PFSK-1 (cell line): ENCODE measurements around the gene CRBN.

Experiments used
- FOXP2 ChIP-seq: optimal IDR thresholded peaks from 2 replicates; pipeline ENCODE3; 2011; ENCODE audit warnings: borderline replicate concordance, control low read depth, inconsistent platforms; ENCODE audit not compliant: insufficient read depth; ENCODE audit errors: extremely low read length, extremely low read depth
- POLR2AphosphoS5 ChIP-seq: IDR thresholded peaks from 2 replicates; pipeline ENCODE4 v1.6.1; 2012; ENCODE audit warnings: low read depth, mild to moderate bottlenecking, control low read depth, low read length, moderate library complexity
- SIN3A ChIP-seq: IDR thresholded peaks from 2 replicates; pipeline ENCODE4 v1.6.1; 2012; ENCODE audit warnings: mild to moderate bottlenecking, low read length, moderate library complexity, borderline replicate concordance; ENCODE audit not compliant: insufficient read depth
- TAF1 ChIP-seq: IDR thresholded peaks from 2 replicates; pipeline ENCODE4 v1.6.1; 2012; ENCODE audit warnings: low read length, control low read depth, borderline replicate concordance; ENCODE audit not compliant: insufficient read depth
- TF ChIP-seq, protein P1 (sequence below), 2 experiments: IDR thresholded peaks; 2 replicates each; pipeline versions ENCODE4 v1.6.1 to v1.8.0; 2011 to 2012; ENCODE audit warnings: low read depth in 2 of 2, low read length in 2 of 2, control low read depth in 1 of 2, inconsistent platforms in 1 of 2, mild to moderate bottlenecking in 1 of 2, moderate library complexity in 1 of 2; ENCODE audit not compliant: insufficient read depth in 1 of 2

Gene CRBN

DNA sequence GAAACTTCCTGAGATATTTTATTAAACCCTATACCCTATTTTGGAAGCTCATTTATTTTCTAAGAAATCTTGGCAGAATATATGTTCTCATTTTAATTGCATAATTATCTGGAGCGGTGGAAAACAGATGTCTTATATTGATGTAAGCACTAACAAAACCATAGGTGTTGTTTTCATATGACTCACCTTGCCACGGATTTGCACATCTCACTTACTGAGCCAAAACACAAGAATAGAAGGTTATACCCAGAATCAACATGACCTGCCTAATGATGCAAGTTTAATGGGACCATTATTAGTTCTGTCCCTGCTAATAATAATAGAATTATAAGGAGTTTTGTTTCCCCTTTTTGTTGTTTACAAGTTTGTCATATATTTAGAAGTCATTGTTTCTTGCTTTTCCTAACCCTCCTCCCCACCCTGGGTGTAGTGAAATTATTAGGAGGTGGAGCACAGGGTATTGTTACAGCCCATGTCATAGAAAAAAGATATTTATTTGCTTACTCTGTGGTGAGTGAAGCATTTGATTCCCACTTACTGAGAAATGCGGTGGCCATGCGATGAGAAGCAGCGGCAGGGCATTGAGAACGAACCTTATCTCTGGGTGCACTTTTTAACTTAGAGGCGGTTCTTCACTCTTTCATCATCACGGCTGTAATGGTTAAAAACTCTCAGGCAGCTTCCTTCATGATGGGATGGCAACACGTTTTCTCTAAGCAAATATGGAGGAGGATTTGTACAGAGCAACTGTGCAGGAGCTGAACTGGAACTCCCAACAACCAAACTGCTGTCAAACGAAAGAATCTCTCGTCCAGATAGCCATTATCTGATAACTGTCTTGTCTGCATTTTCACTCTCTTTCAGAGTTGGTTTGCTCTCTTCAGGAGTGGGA, 69.8 kb downstream of the CRBN start:
- TF ChIP-seq SIN3A (no peak), FOXP2 (no peak), TAF1 (no peak), POLR2AphosphoS5 (no peak)
- TF ChIP-seq, protein P1, sequence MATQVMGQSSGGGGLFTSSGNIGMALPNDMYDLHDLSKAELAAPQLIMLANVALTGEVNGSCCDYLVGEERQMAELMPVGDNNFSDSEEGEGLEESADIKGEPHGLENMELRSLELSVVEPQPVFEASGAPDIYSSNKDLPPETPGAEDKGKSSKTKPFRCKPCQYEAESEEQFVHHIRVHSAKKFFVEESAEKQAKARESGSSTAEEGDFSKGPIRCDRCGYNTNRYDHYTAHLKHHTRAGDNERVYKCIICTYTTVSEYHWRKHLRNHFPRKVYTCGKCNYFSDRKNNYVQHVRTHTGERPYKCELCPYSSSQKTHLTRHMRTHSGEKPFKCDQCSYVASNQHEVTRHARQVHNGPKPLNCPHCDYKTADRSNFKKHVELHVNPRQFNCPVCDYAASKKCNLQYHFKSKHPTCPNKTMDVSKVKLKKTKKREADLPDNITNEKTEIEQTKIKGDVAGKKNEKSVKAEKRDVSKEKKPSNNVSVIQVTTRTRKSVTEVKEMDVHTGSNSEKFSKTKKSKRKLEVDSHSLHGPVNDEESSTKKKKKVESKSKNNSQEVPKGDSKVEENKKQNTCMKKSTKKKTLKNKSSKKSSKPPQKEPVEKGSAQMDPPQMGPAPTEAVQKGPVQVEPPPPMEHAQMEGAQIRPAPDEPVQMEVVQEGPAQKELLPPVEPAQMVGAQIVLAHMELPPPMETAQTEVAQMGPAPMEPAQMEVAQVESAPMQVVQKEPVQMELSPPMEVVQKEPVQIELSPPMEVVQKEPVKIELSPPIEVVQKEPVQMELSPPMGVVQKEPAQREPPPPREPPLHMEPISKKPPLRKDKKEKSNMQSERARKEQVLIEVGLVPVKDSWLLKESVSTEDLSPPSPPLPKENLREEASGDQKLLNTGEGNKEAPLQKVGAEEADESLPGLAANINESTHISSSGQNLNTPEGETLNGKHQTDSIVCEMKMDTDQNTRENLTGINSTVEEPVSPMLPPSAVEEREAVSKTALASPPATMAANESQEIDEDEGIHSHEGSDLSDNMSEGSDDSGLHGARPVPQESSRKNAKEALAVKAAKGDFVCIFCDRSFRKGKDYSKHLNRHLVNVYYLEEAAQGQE (IDR thresholded peaks at IDR 0.05; ENCODE audit: insufficient read depth in 1 of 2, low read depth in 2 of 2, low read length in 2 of 2), result no peak

GRCh38 chr3:3107858-3108257, 71.6 kb downstream of the CRBN start:
- TF ChIP-seq POLR2AphosphoS5, result no peak

DNA sequence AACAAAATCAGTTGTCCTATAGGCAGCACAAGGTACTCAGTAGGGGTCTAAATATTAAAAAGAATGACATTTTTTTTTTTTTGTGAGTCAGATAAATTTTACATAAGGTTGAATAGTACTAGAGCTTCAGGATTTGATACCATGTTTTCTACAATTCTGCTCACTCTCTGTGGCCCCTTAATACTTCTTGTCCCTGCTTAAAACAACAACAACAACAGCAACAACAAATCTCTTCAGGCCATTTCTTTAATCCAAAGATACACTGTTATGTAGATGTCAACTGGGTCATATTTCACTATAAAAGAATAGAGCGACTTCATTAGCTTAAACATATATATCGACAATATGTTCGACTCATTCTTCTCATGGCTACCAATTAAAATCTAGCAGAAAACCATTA, 72.3 kb downstream of the CRBN start:
- no peak for TF ChIP-seq POLR2AphosphoS5
- TF ChIP-seq, protein P1 (IDR thresholded peaks at IDR 0.05; ENCODE audit: insufficient read depth in 1 of 2, low read depth in 2 of 2, low read length in 2 of 2), result no peak
- no peak for TF ChIP-seq TAF1
- no peak for TF ChIP-seq SIN3A
- TF ChIP-seq FOXP2, result no peak

GRCh38 chr3:3105815-3106214, 73.7 kb downstream of the CRBN start:
- TF ChIP-seq FOXP2 (no peak), TAF1 (no peak), POLR2AphosphoS5 (no peak), SIN3A (no peak)
- TF ChIP-seq, protein P1 (IDR thresholded peaks at IDR 0.05; ENCODE audit: insufficient read depth in 1 of 2, low read depth in 2 of 2, low read length in 2 of 2), result no peak

- TF ChIP-seq FOXP2 (no peak), TAF1 (no peak), POLR2AphosphoS5 (no peak), SIN3A (no peak)
- TF ChIP-seq, protein P1 (IDR thresholded peaks at IDR 0.05; ENCODE audit: insufficient read depth in 1 of 2, low read depth in 2 of 2, low read length in 2 of 2), result no peak
These were observed 74.2 kb downstream of the CRBN start for GRCh38 chr3:3105246-3105645.
